T-helper 2 cell treated with Interferon-gamma antibody and Interleukin-4, amounts not matched to agents 5 μg/mL and 100 μg/mL, for 36 hours (primary cell): ENCODE data around the gene VKORC1.

Experiments used
- DNase-seq: peaks from one replicate; pipeline ENCODE4 v3.0.0; 2021; ENCODE audit warnings: low spot score
- H3K27ac Mint-ChIP-seq: one replicate; pipeline ENCODE4 v1.8.0; 2021; ENCODE audit warnings: mild to moderate bottlenecking, mixed read lengths
- H3K27me3 Mint-ChIP-seq: one replicate; pipeline ENCODE4 v1.8.0; 2021; ENCODE audit warnings: low read depth, mixed read lengths
- H3K36me3 Mint-ChIP-seq: one replicate; pipeline ENCODE4 v1.8.0; 2021; ENCODE audit warnings: low read depth, mixed read lengths
- H3K4me1 Mint-ChIP-seq: one replicate; pipeline ENCODE4 v1.8.0; 2021; ENCODE audit warnings: low read depth, mixed read lengths
- H3K4me3 Mint-ChIP-seq: one replicate; pipeline ENCODE4 v1.8.0; 2022; ENCODE audit warnings: mild to moderate bottlenecking, moderate library complexity, mixed read lengths
- H3K9me3 Mint-ChIP-seq: one replicate; pipeline ENCODE4 v1.8.0; 2021; ENCODE audit warnings: mixed read lengths

The VKORC1 gene

DNA sequence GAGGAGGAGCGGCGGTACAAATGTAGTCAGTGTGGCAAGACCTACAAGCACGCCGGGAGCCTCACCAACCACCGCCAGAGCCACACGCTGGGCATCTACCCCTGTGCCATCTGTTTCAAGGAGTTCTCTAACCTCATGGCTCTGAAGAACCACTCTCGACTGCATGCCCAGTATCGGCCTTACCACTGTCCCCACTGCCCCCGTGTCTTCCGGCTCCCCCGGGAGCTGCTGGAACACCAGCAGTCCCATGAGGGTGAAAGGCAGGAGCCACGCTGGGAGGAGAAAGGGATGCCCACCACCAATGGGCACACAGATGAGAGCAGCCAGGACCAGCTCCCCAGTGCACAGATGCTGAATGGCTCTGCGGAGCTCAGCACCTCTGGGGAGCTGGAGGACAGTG is 17.6 kb downstream of the VKORC1 start:
- peaks cover 17% of the 10 kb centered on the region for H3K4me1 Mint-ChIP-seq
- DNase-seq: no peak
- H3K36me3 Mint-ChIP-seq: peaks cover 48% of the 10 kb centered on the region
- no peaks in the 10 kb centered on the region for H3K27me3 Mint-ChIP-seq
- no peak overlapping the region for H3K27ac Mint-ChIP-seq
- no peaks in the 10 kb centered on the region for H3K9me3 Mint-ChIP-seq
- no peak overlapping the region for H3K4me3 Mint-ChIP-seq

DNA sequence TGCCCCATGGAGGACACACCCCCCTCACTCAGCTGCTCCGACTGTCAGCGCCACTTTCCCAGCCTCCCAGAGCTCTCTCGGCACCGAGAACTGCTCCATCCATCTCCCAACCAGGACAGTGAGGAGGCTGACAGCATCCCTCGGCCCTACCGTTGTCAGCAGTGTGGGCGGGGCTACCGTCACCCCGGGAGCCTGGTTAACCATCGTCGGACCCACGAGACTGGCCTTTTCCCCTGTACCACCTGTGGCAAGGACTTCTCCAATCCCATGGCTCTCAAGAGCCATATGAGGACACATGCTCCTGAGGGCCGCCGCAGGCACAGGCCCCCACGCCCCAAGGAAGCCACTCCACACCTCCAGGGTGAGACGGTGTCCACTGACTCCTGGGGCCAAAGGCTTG is 18.3 kb downstream of the VKORC1 start:
- no peaks in the 10 kb centered on the region for H3K27me3 Mint-ChIP-seq
- no peak for DNase-seq
- peaks cover 22% of the 10 kb centered on the region for H3K4me1 Mint-ChIP-seq
- H3K27ac Mint-ChIP-seq: no peak overlapping the region
- H3K36me3 Mint-ChIP-seq: peaks cover 45% of the 10 kb centered on the region
- no peaks in the 10 kb centered on the region for H3K9me3 Mint-ChIP-seq
- H3K4me3 Mint-ChIP-seq: peak overlapping the region; percentile 38

GRCh38 chr16:31074814-31075183 is 19.8 kb downstream of the VKORC1 start:
- no peaks in the 10 kb centered on the region for H3K27me3 Mint-ChIP-seq
- H3K4me1 Mint-ChIP-seq: peaks cover 22% of the 10 kb centered on the region
- H3K4me3 Mint-ChIP-seq: peak overlapping the region; percentile 95
- peaks cover 37% of the 10 kb centered on the region for H3K36me3 Mint-ChIP-seq
- no peaks in the 10 kb centered on the region for H3K9me3 Mint-ChIP-seq
- peak overlapping the region; percentile 96 for H3K27ac Mint-ChIP-seq
- no peak for DNase-seq

GRCh38 chr16:31073970-31074813 is 20.4 kb downstream of the VKORC1 start, which contains the start of the genes ZNF646 and ZNF668:
Gene ZNF646, plus strand, starts transcription at chr16:31074422. Its CDS starts 1,903 bp downstream, at chr16:31076325.
Gene ZNF668, minus strand, starts transcription at chr16:31074240. Its CDS starts 9,781 bp downstream, at chr16:31064459.
- DNase-seq: peak; percentile 99
- Mint-ChIP-seq H3K27ac (peak within 1 kb of the TSS; percentile 96), H3K27me3 (no peaks in the 10 kb centered on the region)

GRCh38 chr16:31073142-31073969 is 21.2 kb downstream of the VKORC1 start:
- peak; percentile 89 for DNase-seq
- Mint-ChIP-seq H3K36me3 (peaks cover 25% of the 10 kb centered on the region), H3K4me3 (peak overlapping the region; percentile 99), H3K4me1 (peaks cover 25% of the 10 kb centered on the region), H3K27me3 (no peaks in the 10 kb centered on the region), H3K27ac (peak overlapping the region; percentile 96), H3K9me3 (no peaks in the 10 kb centered on the region)

More at GRCh38 chr16:31073970-31074813, 20.4 kb downstream of the VKORC1 start, which contains the start of the genes ZNF646 and ZNF668:
- Mint-ChIP-seq H3K9me3 (no peaks in the 10 kb centered on the region), H3K36me3 (peaks cover 32% of the 10 kb centered on the region), H3K4me3 (peak within 1 kb of the TSS; percentile 99), H3K4me1 (peaks cover 24% of the 10 kb centered on the region)

- DNase-seq: peak; percentile 37
- H3K27ac Mint-ChIP-seq: peak overlapping the region; percentile 95
- peak overlapping the region; percentile 99 for H3K4me3 Mint-ChIP-seq
- no peaks in the 10 kb centered on the region for H3K9me3 Mint-ChIP-seq
- peaks cover 22% of the 10 kb centered on the region for H3K36me3 Mint-ChIP-seq
- no peaks in the 10 kb centered on the region for H3K27me3 Mint-ChIP-seq
- peaks cover 25% of the 10 kb centered on the region for H3K4me1 Mint-ChIP-seq
These were observed 22.0 kb downstream of the VKORC1 start for GRCh38 chr16:31072540-31073141.

DNA sequence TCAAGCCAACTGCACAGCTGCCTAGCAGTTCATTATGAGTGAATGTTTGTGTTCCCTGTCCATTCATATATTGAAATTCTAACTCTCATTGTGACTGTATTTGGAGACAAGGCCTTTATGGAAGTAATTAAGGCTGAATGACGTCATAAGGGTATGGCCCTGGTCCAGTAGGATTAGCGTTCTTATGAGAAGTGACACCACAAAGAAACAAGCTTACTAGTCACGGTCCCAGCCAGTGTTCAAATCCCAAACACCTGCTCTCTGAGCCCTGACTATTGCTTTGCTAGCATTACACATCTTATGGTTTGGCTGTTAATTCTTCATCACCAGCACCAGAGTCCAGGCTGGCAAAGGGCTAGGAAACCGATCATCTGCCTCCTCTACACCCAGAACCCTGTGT is 22.7 kb downstream of the VKORC1 start:
- no peak for DNase-seq
- peak overlapping the region; percentile 95 for H3K27ac Mint-ChIP-seq
- H3K4me1 Mint-ChIP-seq: peaks cover 25% of the 10 kb centered on the region
- H3K4me3 Mint-ChIP-seq: peak overlapping the region; percentile 99
- peaks cover 19% of the 10 kb centered on the region for H3K36me3 Mint-ChIP-seq
- H3K9me3 Mint-ChIP-seq: no peaks in the 10 kb centered on the region
- no peaks in the 10 kb centered on the region for H3K27me3 Mint-ChIP-seq

- DNase-seq: no peak
- no peak overlapping the region for H3K27ac Mint-ChIP-seq
These were observed 27.3 kb downstream of the VKORC1 start for GRCh38 chr16:31067342-31067741.

GRCh38 chr16:31064882-31065461 is 29.6 kb downstream of the VKORC1 start:
- peak overlapping the region; percentile 74 for H3K4me3 Mint-ChIP-seq
- DNase-seq: no peak
- no peaks in the 10 kb centered on the region for H3K27me3 Mint-ChIP-seq
- H3K9me3 Mint-ChIP-seq: no peaks in the 10 kb centered on the region
- H3K27ac Mint-ChIP-seq: peak overlapping the region; percentile 47
- H3K36me3 Mint-ChIP-seq: peaks cover 42% of the 10 kb centered on the region
- peaks cover 35% of the 10 kb centered on the region for H3K4me1 Mint-ChIP-seq

More at GRCh38 chr16:31067342-31067741, 27.3 kb downstream of the VKORC1 start:
- Mint-ChIP-seq H3K36me3 (peaks cover 28% of the 10 kb centered on the region), H3K4me3 (no peak overlapping the region), H3K9me3 (no peaks in the 10 kb centered on the region), H3K4me1 (peaks cover 44% of the 10 kb centered on the region), H3K27me3 (no peaks in the 10 kb centered on the region)

DNA sequence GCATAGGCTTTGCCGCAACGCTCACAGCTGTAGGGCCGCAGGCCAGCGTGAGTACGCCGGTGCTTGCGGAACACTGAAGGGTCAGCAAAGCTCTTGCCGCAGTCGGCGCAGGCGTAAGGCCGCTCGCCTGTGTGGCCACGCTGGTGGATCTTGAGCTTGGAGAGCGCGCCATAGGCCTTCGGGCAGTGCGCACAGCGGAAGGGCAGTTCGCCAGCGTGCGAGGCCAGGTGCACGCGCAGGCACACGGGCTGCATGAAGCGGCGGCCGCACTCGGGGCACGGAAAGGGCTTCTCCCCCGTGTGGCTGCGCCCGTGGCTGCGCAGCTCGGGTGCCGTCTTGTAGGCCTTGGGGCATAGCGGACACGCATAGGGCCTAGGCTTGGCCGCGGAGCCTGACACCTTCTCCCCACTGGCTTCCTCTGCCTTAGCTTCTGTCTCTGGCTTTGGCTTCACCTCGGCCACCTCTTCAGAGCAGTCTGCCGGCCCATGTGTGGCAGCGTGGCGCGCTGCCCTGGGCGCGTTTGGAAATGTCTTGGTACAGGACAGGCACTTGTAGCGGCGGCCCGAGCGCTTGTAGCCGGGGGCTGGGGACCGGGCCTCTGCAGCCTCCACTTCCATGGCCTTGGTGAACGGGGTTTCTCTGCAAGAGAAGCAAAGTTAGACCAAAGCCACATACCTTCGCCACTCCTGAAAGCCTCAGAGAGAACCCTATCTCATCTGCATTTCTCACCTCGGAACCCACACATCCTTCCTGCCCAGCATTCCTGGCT is 30.6 kb downstream of the VKORC1 start:
- peak; percentile 13 for DNase-seq
- Mint-ChIP-seq H3K27ac (peak overlapping the region; percentile 47), H3K27me3 (no peaks in the 10 kb centered on the region), H3K9me3 (no peaks in the 10 kb centered on the region), H3K4me1 (peaks cover 32% of the 10 kb centered on the region), H3K36me3 (peaks cover 42% of the 10 kb centered on the region), H3K4me3 (peak overlapping the region; percentile 74)

DNA sequence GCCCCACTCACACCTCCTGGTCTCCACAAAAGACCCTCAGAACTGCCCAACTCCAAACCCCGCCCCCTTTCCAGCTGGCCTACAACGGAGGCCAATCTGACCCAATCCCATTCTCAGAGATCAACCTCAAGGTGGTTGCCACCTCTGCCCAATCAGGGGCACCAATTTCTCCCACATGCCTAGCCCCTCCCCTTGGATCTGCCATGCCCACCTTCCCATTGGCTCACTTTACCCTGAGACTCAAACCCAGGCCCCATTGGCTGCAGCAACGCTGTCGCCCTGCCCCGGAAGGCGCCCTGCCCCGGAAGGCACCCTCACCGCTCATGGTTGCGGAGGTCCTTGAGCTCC is 31.1 kb downstream of the VKORC1 start:
- peaks cover 32% of the 10 kb centered on the region for H3K4me1 Mint-ChIP-seq
- H3K9me3 Mint-ChIP-seq: no peaks in the 10 kb centered on the region
- H3K27me3 Mint-ChIP-seq: no peaks in the 10 kb centered on the region
- peaks cover 42% of the 10 kb centered on the region for H3K36me3 Mint-ChIP-seq
- DNase-seq: no peak
- H3K27ac Mint-ChIP-seq: peak overlapping the region; percentile 31
- peak overlapping the region; percentile 74 for H3K4me3 Mint-ChIP-seq

- no peak for DNase-seq
- H3K4me1 Mint-ChIP-seq: peaks cover 32% of the 10 kb centered on the region
- H3K4me3 Mint-ChIP-seq: no peak overlapping the region
- H3K27me3 Mint-ChIP-seq: no peaks in the 10 kb centered on the region
- no peaks in the 10 kb centered on the region for H3K9me3 Mint-ChIP-seq
- H3K27ac Mint-ChIP-seq: no peak overlapping the region
- peaks cover 41% of the 10 kb centered on the region for H3K36me3 Mint-ChIP-seq
These were observed 32.7 kb downstream of the VKORC1 start for GRCh38 chr16:31061813-31062440.
